NCI-H526 (cell line): Measurements from ENCODE around the gene IFNA10.
"Not testable (repeated sequence)": the region's sequence is repeated elsewhere in the genome, so short reads cannot be mapped to it uniquely, and the experiment has no call there.

ENCODE experiments used
- DNase-seq, 2 experiments: peaks; one replicate each; lab custom pipeline; 2025; lab: John Stamatoyannopoulos, UW

The IFNA10 gene

GRCh38 chr9:21207043-21207442 is at the start of gene IFNA10:
Gene IFNA10, minus strand, starts transcription at chr9:21207143. Its CDS starts 46 bp downstream, at chr9:21207097.
- not testable (repeated sequence) for DNase-seq

GRCh38 chr9:21255538-21256212 is 48.7 kb upstream of the IFNA10 start:
- DNase-seq = no peak

DNA sequence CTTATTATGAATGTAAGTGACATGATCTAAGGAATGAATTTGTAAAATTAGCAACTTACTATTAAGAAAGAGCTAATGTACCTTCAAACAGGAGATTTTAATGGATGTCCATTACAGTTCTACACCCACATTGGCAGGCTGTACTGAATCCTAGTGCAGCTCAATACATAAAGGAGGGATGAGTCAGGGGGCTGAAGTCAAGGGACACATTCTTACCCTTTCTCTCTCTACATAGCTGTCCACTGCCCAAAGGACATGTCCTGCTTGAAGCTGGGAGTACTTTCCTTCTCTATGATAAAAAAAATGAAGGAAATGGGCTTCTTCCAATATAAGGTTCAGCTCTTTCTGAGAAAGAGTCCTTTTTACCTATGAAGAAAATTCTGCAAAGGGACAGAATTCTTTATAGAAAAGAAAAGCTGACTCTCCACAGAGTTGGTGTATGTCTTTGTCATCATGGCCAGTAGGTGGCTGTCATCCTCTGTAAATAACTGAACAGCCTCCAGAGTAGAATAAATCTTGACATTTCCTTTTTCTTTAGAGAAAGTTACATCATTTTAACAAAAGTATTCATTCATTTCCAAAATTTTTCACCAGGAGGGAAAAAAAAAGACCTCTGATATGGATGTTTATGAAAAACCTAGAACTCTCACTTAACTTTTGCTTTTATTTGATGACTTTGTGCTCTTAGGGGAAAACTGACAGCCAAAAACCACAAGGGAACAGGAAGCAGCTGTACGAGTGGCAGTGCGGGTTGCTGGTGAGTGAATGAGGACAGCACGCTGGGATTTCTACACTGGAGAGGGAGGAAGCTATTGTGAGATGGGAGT is 46.0 kb upstream of the IFNA10 start:
- peak in 1 of 2 experiments; percentile 19 for DNase-seq

DNA sequence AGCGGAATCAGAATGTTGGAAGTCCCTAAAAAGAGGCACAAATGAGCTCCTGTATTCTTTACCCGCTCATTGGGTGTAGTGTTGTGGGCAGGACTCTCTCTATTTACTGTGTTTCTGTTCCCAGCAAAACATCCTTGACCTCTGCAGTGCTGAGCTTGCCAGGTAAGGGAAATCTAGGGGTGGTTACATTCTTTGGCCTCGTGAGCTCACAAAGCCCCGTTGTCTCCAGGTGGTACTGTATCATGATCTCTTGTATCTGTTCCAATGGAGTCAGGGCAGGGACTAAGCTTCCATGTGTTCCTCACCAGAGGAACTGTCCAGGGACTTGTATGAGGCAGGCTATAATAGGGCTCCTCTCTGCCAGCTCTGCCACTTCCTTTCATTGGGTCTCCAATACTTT is 44.7 kb upstream of the IFNA10 start:
- no peak for DNase-seq

DNA sequence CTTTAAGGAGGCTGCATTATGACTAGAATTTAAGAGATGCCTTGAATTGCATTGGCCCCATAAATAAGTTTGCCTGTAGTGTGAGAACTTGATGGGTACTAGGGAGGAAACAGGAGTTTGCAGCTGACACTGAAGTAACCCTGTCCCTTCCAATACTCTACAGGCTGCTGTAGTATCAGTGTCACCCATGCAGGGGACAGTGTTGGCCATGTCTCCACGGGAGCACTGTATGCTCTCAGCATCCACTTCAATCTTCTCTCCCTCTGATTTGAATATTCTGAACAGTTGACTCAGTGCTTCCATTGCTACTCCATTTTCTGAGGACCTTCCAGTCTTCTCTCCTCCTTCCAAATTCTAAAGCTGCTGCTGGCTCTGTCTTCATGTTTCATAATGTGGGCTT is 44.2 kb upstream of the IFNA10 start:
- DNase-seq = no peak

GRCh38 chr9:21244836-21245235 is 37.9 kb upstream of the IFNA10 start:
- no peak for DNase-seq

DNA sequence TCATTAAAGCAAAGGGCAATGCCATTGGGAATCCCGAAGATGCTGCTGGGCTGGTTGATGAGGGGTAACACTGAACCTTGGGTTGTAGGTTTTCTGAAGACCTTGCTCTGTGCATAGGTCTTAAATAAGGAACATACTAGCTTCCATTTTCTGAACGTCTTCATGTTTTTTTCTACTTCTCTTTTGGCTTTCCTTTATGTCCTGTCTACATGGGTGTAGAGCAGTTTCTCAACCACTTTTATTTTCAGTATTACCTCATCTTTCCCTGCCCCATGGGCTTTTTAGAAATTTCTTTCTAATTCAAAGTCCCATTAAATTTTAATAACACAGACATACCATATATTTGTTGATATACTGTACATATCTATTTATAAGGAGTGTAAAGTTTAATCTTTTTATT is 33.0 kb upstream of the IFNA10 start, which contains the start of gene IFNA14:
TSS of gene IFNA14 (minus strand) at position 95 of the 400 bp plus-strand sequence. CDS start at position 25, 70 bp downstream.
- DNase-seq = no peak

DNA sequence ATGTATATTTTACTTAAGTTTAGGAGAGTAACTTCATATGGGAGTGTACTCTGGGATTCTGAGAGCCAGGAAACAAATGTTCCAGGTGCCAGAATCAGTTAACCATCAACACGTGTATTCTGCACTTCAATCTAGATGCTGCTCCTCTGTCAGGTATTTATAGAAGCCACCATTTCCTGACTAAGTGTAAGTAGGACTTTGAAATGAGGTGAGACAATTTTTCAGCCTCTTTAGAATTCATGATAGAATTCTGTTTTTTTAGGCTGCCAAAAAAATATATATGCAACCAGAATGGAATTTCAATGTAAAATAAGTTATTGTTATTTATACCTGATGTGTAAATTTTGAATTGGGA is 29.4 kb upstream of the IFNA10 start:
- DNase-seq = not testable (repeated sequence)

GRCh38 chr9:21235468-21236359 is 28.8 kb upstream of the IFNA10 start:
- DNase-seq = peak; percentile 30 to 61

GRCh38 chr9:21234153-21234687 is 27.3 kb upstream of the IFNA10 start:
- no peak for DNase-seq

GRCh38 chr9:21233258-21233657 is 26.3 kb upstream of the IFNA10 start:
- DNase-seq = no peak

DNA sequence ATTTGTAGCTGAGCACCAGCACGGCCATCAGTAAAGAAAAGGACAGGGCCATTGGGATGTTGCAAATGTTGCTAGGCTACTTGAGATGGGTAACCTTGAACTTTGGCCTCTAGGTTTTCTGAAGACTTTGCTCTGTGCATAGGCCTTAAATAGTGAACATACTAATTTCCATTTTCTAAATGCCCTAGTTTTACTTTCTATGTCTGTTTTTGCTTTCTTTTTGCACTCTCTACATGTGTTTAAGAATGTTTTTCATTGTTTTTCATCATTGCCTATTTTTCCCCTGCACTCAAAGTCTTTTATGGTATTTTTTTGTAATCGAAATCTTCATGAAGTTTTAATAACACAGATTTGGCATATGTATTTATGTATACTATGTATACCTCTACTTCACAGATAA is 21.2 kb upstream of the IFNA10 start, which contains the start of gene IFNA17:
TSS of gene IFNA17 (minus strand) at position 101 of the 400 bp plus-strand sequence. CDS start at position 52, 49 bp downstream.
- DNase-seq = no peak

GRCh38 chr9:21217211-21217610 is 10.3 kb upstream of the IFNA10 start, which contains the start of gene IFNA16:
Gene IFNA16, minus strand, starts transcription at chr9:21217311. Its CDS starts 6 bp downstream, at chr9:21217305.
- DNase-seq = not testable (repeated sequence)

GRCh38 chr9:21213411-21214326 is 6.7 kb upstream of the IFNA10 start:
- DNase-seq = peak in 1 of 2 experiments; percentile 26

DNA sequence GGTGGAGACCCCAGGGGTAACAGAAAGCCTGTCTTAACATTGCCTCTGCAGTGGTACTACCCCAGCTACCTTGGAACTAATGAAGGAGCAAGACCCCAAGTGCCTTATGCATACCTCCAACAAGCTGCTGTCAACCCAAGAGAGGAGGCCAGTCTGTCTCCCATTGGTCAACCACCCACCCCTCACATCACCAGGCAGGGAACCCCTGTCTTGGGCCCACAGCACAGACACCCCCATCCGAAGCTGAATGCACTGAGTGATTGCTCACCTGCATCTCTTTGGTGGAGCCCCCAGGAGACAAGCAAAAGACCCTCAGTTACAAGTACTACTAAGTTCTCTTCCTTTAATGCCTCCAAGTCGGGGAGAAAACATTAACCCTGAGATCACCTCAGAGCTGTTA is 5.2 kb upstream of the IFNA10 start:
- not testable (repeated sequence) for DNase-seq

DNA sequence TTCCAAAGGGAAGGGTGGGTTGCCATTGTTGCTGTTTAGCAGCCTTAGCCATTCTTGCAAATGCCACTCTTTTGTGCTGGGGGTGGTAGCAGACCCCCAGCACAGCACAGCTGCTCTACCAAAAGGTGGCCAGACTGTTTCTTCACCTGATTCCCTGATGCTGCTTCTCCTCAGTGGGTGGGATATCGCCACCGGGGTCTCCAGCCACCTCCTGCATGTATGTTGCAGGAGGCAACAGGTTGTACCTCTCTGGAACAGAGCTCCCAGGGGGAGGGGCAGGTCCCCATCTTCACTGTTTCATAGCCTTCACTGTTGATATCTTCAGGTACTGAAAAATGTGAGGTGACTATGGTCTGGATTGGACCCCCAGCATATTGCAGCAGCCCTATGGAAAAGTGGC is 3.8 kb upstream of the IFNA10 start:
- DNase-seq = not testable (repeated sequence)

DNA sequence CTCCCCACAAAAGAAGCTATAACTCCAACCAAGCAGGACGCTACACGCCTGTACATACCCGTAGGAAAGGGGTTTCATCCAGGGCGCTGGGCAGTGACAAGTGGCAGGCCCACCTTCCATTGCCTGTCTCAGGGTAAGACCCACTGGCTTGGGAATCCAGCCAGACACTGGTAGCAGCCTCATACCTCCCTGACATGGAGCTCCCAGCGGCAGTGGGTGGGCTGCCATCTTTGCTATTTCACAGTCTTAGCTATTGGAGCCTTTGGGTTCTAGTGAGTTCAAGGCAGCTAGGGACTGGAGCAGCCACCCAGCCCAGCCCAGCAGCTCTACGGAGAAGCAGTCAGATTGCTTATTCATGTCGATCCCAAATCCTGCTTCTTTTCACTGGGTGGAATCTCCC is 3.4 kb upstream of the IFNA10 start:
- no peak for DNase-seq

- no peak for DNase-seq
These were observed 1.7 kb downstream of the IFNA10 start for GRCh38 chr9:21205204-21205603.

GRCh38 chr9:21202105-21202504 is 4.8 kb downstream of the IFNA10 start, which contains the start of gene IFNA7:
Gene IFNA7, minus strand, starts transcription at chr9:21202205. Its CDS starts 40 bp downstream, at chr9:21202165.
- not testable (repeated sequence) for DNase-seq
